GM20000 (cell line): ENCODE results near the gene TSC1.

Experiments used
- DNase-seq: peaks from one replicate; pipeline ENCODE4 v3.0.0; 2012; ENCODE audit warnings: low spot score
- CTCF ChIP-seq: IDR thresholded peaks from 2 replicates; pipeline ENCODE4 v1.5.1; 2012; ENCODE audit warnings: mild to moderate bottlenecking, control low read depth; ENCODE audit errors: extremely low read depth, missing control alignments

TSC1 gene

GRCh38 chr9:132931178-132931735 is 13.2 kb downstream of the TSC1 start:
- DNase-seq = no peak
- no peak for TF ChIP-seq CTCF

- DNase-seq = no peak
- no peak for TF ChIP-seq CTCF
These were observed 16.7 kb downstream of the TSC1 start for GRCh38 chr9:132927704-132928103.

- DNase-seq = no peak
- TF ChIP-seq CTCF = no peak
These were observed 21.0 kb downstream of the TSC1 start for GRCh38 chr9:132923346-132923902.

- TF ChIP-seq CTCF = no peak
These were observed 24.7 kb downstream of the TSC1 start for GRCh38 chr9:132919614-132920268.

GRCh38 chr9:132914924-132915323 is 29.5 kb downstream of the TSC1 start:
- no peak for DNase-seq
- no peak for TF ChIP-seq CTCF

More at GRCh38 chr9:132919614-132920268, 24.7 kb downstream of the TSC1 start:
- no peak for DNase-seq

GRCh38 chr9:132912131-132912530 is 32.3 kb downstream of the TSC1 start:
- DNase-seq = no peak
- TF ChIP-seq CTCF = no peak

- DNase-seq = no peak
- TF ChIP-seq CTCF = no peak
These were observed 34.0 kb downstream of the TSC1 start for GRCh38 chr9:132910376-132910775.
